ENCODE data around the gene ZNF429. TPM values are rescaled to one million over a fixed set of nuclear protein-coding genes. Genes with fewer than 3 reads are reported as not detected.

Gene ZNF429
- total and polyA plus RNA-seq, 2 donors (not counting 3 experiments of a cell fraction or from before 2014, with no cell fraction given): 2.1 to 2.6 TPM

- H3K27ac ChIP-seq (ENCODE audit: insufficient read depth, low read depth, low read length): no peak overlapping the region
- no peak overlapping the region for H3K9ac ChIP-seq (replicated peaks; ENCODE audit: extremely low read depth, insufficient read depth, low read length)
- no peak for FAIRE-seq
- no peak overlapping the region for H3K4me2 ChIP-seq (ENCODE audit: insufficient read depth, low read length)
- TF ChIP-seq FOS (IDR thresholded peaks at IDR 0.05; ENCODE audit: borderline replicate concordance, insufficient read depth, low read length): no peak
- TF ChIP-seq GATA2 (IDR thresholded peaks at IDR 0.05; ENCODE audit: insufficient read depth, insufficient read length, low read depth, low read length): no peak
- no peak for TF ChIP-seq CTCF (IDR thresholded peaks at IDR 0.05; ENCODE audit: extremely low read depth in 1 of 2, insufficient read depth in 1 of 2, low read depth in 1 of 2, low read length in 2 of 2)
- TF ChIP-seq MYC (IDR thresholded peaks at IDR 0.05; ENCODE audit: low read depth, low read length): no peak
- no peak for TF ChIP-seq JUN (IDR thresholded peaks at IDR 0.05; ENCODE audit: borderline replicate concordance, insufficient read depth, insufficient read length, low read depth)
- no peak for TF ChIP-seq MAX (IDR thresholded peaks at IDR 0.05; ENCODE audit: insufficient read depth, insufficient read length)
- TF ChIP-seq POLR2A (IDR thresholded peaks at IDR 0.05; ENCODE audit: low read depth, low read length): no peak
- TF ChIP-seq POLR2AphosphoS5 (IDR thresholded peaks at IDR 0.05; ENCODE audit: insufficient read depth, low read depth, low read length): no peak
- TF ChIP-seq EZH2 (IDR thresholded peaks at IDR 0.05; ENCODE audit: borderline replicate concordance, low read depth, low read length, severe bottlenecking): no peak
- intact Hi-C loops (cut with micrococcal nuclease) (no loop called here), dilution Hi-C loops (cut with MboI; ENCODE audit: extremely low pct_ligation_motif_present, low sequenced_read_pairs) (no loop called here)
- no peaks in the 10 kb centered on the region for H3K4me1 ChIP-seq (ENCODE audit: control insufficient read depth, extremely low read depth, insufficient read depth, low read length)
- peaks cover 12% of the 10 kb centered on the region for H3K9me3 ChIP-seq (replicated peaks; ENCODE audit: control insufficient read depth, insufficient read depth, low read length)
- no peaks in the 10 kb centered on the region for H4K20me1 ChIP-seq (replicated peaks; ENCODE audit: control insufficient read depth, extremely low read depth, insufficient read depth, low read length)
- H2AFZ ChIP-seq (ENCODE audit: low read depth, low read length): no peak overlapping the region
- H3K79me2 ChIP-seq (ENCODE audit: control insufficient read depth, insufficient read depth, low read length): no peaks in the 10 kb centered on the region
- H3K4me3 ChIP-seq (replicated peaks in 1 of 3; ENCODE audit: insufficient read depth in 1 of 3, low read depth in 1 of 3, low read length in 3 of 3): no peak overlapping the region
- no peak for DNase-seq (ENCODE audit: low read depth, low spot score)
- ChIA-PET POLR2A (no interaction called here), CTCF (no interaction called here)
- H3K9me1 ChIP-seq (replicated peaks; ENCODE audit: control insufficient read depth, extremely low read depth, insufficient read depth, low read length): no peaks in the 10 kb centered on the region
- H3K27me3 ChIP-seq (ENCODE audit: control insufficient read depth in 2 of 2, insufficient read depth in 2 of 2, low read length in 2 of 2): no peaks in the 10 kb centered on the region
- no TSS peak for BruUV-seq (replicated peaks)
- no peaks in the 10 kb centered on the region for H3K36me3 ChIP-seq (ENCODE audit: control insufficient read depth in 2 of 2, extremely low read depth in 1 of 2, insufficient read depth in 2 of 2, low read length in 2 of 2)
Measured at GRCh38 chr19:21593934-21594820, 88.8 kb downstream of the ZNF429 start.

Data from endothelial cell of umbilical vein (primary cell).